PC-9 (cell line): ENCODE results near the gene MINDY4B.

Experiments used
- CTCF ChIP-seq: fragments of 200-600 bp; sonication (generic); conservative IDR thresholded peaks from 2 replicates; pipeline ENCODE4 v1.6.1; 2017; ENCODE audit warnings: mixed run types, antibody characterized with exemption, mild to moderate bottlenecking, moderate library complexity
- EZH2 ChIP-seq: fragments of 200-600 bp; sonication (generic); IDR thresholded peaks from 2 replicates; pipeline ENCODE4 v1.8.0; 2017; ENCODE audit warnings: antibody characterized with exemption, low read depth

- TF ChIP-seq CTCF = no peak
- no peak for TF ChIP-seq EZH2
Observed at GRCh38 chr3:150871192-150871591, 34.0 kb downstream of the MINDY4B start.
